Ramos (cell line): ENCODE measurements around the gene RHPN2.
"Not testable (repeated sequence)": the region's sequence is repeated elsewhere in the genome, so short reads cannot be mapped to it uniquely, and the experiment has no call there.

Experiments
- in situ Hi-C: fragments of 300-500 bp; cut with MboI; formaldehyde crosslinking; loops from one replicate; pipeline ENCODE4 v1.14.3; 2022; ENCODE audit warnings: low sequenced_read_pairs; ENCODE audit not compliant: unreplicated experiment

The RHPN2 gene

DNA sequence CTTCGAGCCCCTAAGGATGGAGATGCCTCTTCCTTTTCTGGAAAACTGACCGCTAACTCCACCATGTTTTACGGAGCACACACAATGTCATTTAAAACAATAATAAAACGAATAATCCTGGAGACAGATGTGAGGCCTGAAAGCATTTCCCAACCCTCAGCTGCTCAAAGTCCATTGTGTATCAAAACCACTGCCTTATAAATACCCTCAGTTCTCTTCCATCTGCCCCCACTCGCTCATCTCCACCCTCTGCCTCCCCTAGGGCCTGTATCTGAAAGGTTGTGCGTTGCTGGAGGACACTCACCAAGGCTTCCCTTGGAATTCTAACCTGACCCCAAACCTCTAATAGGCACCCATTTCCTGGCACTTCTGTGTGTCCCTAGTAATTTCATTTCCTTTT lies 82.2 kb downstream of the RHPN2 start:
- in situ Hi-C loops = not testable (repeated sequence)

GRCh38 chr19:32979807-32980206 lies 84.9 kb downstream of the RHPN2 start:
- in situ Hi-C loops = loop anchor here (10.0 kb wide), 1 partner anchor 145 kb away; no protein-coding TSS in a partner anchor

DNA sequence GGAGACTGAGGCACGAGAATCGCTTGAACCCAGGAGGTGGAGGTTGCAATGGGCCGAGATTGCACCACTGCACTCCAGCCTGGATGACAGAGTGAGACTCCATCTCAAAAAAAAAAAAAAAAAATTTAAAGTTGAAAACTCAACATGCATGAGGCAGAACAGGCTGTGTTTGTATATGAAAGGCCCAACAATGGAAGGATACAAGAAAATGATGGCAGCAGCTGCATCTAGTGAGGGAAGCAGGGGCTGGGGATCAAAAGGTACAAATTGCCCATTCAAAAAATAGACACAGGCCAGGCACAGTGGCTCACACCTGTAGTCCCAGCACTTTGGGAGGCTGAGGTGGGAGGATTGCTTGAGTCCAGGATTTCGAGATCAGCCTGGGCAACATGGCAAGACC lies 86.9 kb downstream of the RHPN2 start:
- in situ Hi-C loops = loop anchor here (10.0 kb wide), 1 partner anchor 147 kb away; no protein-coding TSS in a partner anchor

DNA sequence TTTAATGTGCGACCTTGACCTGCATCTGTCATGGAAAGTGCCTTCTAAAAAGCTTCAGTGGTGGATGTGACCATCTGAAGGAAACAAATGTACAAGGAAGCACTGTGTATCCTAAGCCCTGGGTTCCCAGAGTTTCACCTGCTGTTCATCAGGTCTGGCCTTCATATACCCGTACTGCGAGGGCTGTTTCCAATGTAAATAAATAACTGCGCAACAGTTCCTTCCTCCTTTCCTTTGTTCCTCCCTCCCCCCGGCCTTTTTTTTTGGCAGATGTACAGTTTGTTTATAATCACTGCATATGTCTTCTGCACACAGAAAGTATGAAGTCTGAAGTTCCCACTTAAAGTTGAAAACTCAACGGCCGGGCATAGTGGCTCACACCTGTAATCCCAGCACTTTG lies 87.4 kb downstream of the RHPN2 start:
- in situ Hi-C loops = loop anchor here (10.0 kb wide), 1 partner anchor 148 kb away; no protein-coding TSS in a partner anchor

- in situ Hi-C loops = loop anchor here (10.0 kb wide), 1 partner anchor 148 kb away; no protein-coding TSS in a partner anchor
Observed at GRCh38 chr19:32976223-32976805, 88.4 kb downstream of the RHPN2 start.

DNA sequence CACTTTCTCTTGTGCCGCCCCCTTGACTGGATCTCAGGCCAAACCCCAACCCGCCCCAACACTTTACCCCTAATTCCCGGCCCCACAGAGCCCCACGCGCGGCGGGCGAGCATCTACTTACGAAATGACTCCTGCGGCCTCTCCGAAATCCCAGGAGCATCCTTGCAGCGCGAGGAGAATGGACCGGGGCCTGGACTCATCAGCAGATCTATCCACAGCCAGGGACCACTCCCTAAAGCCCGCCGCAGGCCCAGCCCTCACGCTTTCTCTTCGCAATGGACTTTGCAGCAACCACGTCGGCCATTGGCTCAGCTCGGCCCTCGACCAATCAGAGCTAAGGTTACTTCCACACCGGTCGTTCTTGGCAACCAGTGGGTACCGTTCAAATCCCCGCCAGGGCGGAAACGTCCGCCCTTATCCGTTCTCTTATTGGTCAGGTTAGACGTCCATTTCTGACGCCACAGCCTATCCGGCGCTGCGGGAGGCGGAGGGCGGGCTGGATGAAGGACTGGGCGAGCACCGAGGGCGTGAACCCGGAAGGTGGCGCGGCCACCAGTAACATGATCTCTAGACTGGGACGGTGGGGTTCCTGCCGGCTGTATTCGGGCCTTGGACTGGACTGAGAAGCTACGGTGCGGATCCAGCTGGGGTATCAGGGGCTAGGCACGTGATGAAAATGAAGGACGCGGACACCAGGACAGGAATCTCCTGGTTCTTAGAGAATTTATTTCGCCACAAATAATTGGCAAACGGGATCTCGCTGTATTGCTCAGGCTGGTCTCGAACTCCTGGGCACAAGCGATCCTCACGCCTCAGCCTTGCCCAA lies 92.8 kb downstream of the RHPN2 start, which contains the start of the genes CEP89 and FAAP24:
CEP89 (minus strand) TSS at position 244 of the 826 bp plus-strand sequence; CDS start at position 160, 84 bp downstream.
FAAP24 (plus strand) TSS at position 528 of the 826 bp plus-strand sequence. CDS start 955 bp downstream, outside the sequence.
- in situ Hi-C loops = loop anchor here (10.0 kb wide), 1 partner anchor 153 kb away; no protein-coding TSS in a partner anchor

GRCh38 chr19:32971012-32971595 lies 93.6 kb downstream of the RHPN2 start:
- in situ Hi-C loops = loop anchor here (10.0 kb wide), 1 partner anchor 154 kb away; no protein-coding TSS in a partner anchor

- in situ Hi-C loops = no loop called here
Observed at GRCh38 chr19:32969549-32969948, 95.1 kb downstream of the RHPN2 start.

- in situ Hi-C loops = no loop called here
Observed at GRCh38 chr19:32966750-32967149, 97.9 kb downstream of the RHPN2 start.

GRCh38 chr19:32945260-32945659 lies 119.4 kb downstream of the RHPN2 start:
- in situ Hi-C loops = no loop called here

GRCh38 chr19:32941273-32941672 lies 123.4 kb downstream of the RHPN2 start:
- in situ Hi-C loops = not testable (repeated sequence)

DNA sequence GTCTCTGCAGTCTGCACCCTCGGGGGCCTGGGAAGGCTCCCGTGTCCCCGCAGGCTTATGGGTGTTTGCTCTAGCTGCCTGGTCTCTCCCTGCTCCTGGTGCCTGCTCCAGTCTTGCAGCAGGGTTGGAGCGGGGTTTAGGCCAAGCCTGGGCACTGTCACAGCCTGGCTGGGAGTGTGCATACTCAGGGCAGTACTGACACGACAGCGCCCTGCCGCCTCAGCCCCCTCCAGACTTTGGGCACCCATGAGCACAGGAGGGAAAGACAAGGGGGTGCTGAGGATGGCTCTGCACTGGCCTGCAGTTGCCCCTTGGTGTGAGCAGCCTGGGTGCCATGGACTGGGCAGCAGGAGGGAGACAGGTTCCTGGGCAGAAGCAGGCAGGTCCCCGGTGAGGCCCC lies 128.6 kb downstream of the RHPN2 start:
- in situ Hi-C loops = no loop called here

DNA sequence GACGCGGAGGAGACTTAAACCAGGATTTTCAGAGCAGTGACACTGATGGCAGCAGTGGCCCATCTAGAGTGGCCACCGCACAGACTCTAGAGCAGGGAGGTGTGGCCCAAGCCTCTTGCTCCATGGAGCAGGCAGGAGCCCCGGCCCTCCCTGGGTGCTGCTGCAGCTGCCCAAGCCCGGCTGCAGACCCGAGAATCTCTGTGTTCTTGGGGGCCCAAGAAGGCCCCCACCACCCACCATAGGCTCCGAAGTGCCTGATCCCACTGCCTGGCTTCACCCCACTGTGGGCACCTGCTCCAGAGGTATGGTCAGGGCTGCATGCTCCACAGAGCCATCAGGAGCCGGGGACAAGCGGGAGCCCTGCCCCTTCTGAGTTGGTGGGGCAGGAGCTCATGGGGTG lies 129.1 kb downstream of the RHPN2 start:
- in situ Hi-C loops = no loop called here

DNA sequence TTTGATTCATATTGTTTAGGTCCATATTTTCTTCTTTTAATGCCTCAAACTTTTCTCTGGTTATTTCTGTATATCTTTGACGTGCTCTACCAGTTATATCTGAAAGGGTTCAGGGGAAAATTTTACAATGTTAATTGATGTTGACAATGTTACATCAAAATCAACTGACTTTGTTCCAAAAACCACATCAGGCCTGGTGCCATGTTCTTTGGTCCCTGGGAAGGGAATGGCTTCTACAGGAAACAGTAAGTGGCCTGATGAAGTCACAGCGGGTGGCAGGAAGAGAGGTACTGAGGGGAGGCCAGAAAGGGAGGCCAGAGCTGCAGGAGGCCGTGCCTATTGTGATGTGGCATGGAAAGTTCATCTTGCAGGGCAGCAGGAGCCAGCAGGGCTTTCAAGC lies 131.1 kb downstream of the RHPN2 start:
- in situ Hi-C loops = no loop called here

GRCh38 chr19:32930567-32930966 lies 134.1 kb downstream of the RHPN2 start:
- in situ Hi-C loops = no loop called here

DNA sequence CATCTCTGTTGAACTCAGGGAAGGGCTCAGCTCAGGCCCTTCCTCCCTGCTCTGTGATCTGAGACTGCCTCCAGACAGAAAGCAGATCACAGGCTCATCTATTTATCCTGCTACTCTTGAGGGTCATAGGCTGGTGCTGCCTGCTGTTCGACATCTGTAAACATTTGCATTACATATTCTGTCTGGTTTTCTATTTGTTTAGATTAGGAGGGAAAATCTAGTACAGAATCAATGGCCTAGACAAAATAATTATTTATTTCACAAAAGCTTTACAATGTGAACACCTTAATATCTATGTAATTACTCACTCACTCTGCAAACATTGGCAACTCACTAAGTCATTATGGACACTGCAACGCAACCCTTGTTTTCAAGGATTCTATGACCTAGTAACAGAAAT lies 135.9 kb downstream of the RHPN2 start:
- in situ Hi-C loops = no loop called here
